Liver (tissue), 9 donors: ENCODE results near the gene LRCH3. TPM values are rescaled to one million over a fixed set of nuclear protein-coding genes. Genes with fewer than 3 reads are reported as not detected.

ENCODE experiments used
- DNase-seq: peaks from one replicate; pipeline ENCODE4 v3.0.0-alpha.2; 2017; ENCODE audit warnings: low spot score
- H3K27ac ChIP-seq, 2 donors: one replicate each; pipeline ENCODE4 v1.7.0; 2013; ENCODE audit warnings: inconsistent platforms in 2 of 2, low read length in 2 of 2, control low read depth in 1 of 2, low read depth in 1 of 2, mild to moderate bottlenecking in 1 of 2
- H3K27me3 ChIP-seq, 4 donors: one replicate each; pipeline versions ENCODE4 v1.6.1 to v1.7.0; 2013; ENCODE audit warnings: low read length in 3 of 4, inconsistent platforms in 1 of 4, mild to moderate bottlenecking in 1 of 4, moderate library complexity in 1 of 4; ENCODE audit not compliant: control insufficient read depth in 4 of 4, insufficient read depth in 4 of 4
- H3K36me3 ChIP-seq, 4 donors: one replicate each; pipeline versions ENCODE4 v1.6.1 to v1.7.0; 2013; ENCODE audit warnings: low read length in 3 of 4, mild to moderate bottlenecking in 3 of 4, low read depth in 1 of 4, moderate library complexity in 1 of 4; ENCODE audit not compliant: control insufficient read depth in 4 of 4, insufficient read depth in 3 of 4
- H3K4me1 ChIP-seq, 4 donors: one replicate each; pipeline versions ENCODE4 v1.6.1 to v1.7.0; 2013; ENCODE audit warnings: low read length in 3 of 4, mild to moderate bottlenecking in 3 of 4, moderate library complexity in 1 of 4; ENCODE audit not compliant: control insufficient read depth in 4 of 4, insufficient read depth in 4 of 4
- H3K4me3 ChIP-seq, 3 donors: one replicate each; pipeline versions ENCODE4 v1.6.1 to v1.7.0; 2013; ENCODE audit warnings: low read length in 3 of 3, control low read depth in 1 of 3, low read depth in 1 of 3, mild to moderate bottlenecking in 1 of 3
- H3K9ac ChIP-seq, 2 donors: one replicate each; pipeline ENCODE4 v1.7.0; 2013; ENCODE audit warnings: low read length in 2 of 2, mild to moderate bottlenecking in 2 of 2, moderate library complexity in 2 of 2, control low read depth in 1 of 2, low read depth in 1 of 2
- H3K9me3 ChIP-seq, 4 donors: one replicate each; pipeline versions ENCODE4 v1.6.1 to v1.7.0; 2013; ENCODE audit warnings: low read length in 3 of 4; ENCODE audit not compliant: control insufficient read depth in 4 of 4
- ATF3 ChIP-seq: IDR thresholded peaks from 2 replicates; pipeline ENCODE4 v1.6.1; 2016; ENCODE audit warnings: antibody characterized with exemption
- EGR1 ChIP-seq, 2 donors: IDR thresholded peaks; 2 replicates each; pipeline ENCODE4 v1.6.1; 2016 to 2018; ENCODE audit warnings: antibody characterized with exemption in 2 of 2, low read depth in 2 of 2
- FOXA1 ChIP-seq: IDR thresholded peaks from 2 replicates; pipeline ENCODE4 v1.6.1; 2016; ENCODE audit warnings: antibody characterized with exemption
- FOXA2 ChIP-seq: IDR thresholded peaks from 2 replicates; pipeline ENCODE4 v1.6.1; 2016; ENCODE audit warnings: antibody characterized with exemption
- GABPA ChIP-seq, 2 donors: IDR thresholded peaks in 1 of 2; conservative IDR thresholded peaks in 1 of 2; 2 replicates each; pipeline ENCODE4 v1.6.1; 2016; ENCODE audit warnings: antibody characterized with exemption in 2 of 2, mild to moderate bottlenecking in 1 of 2, moderate library complexity in 1 of 2
- HNF4A ChIP-seq, 2 donors: conservative IDR thresholded peaks; 2 replicates each; pipeline ENCODE4 v1.6.1; 2016; ENCODE audit warnings: antibody characterized with exemption in 2 of 2, mild to moderate bottlenecking in 2 of 2
- HNF4G ChIP-seq: IDR thresholded peaks from 2 replicates; pipeline ENCODE4 v1.6.1; 2016; ENCODE audit warnings: antibody characterized with exemption
- JUND ChIP-seq, 2 donors: IDR thresholded peaks; 2 replicates each; pipeline ENCODE4 v1.6.1; 2016; ENCODE audit warnings: antibody characterized with exemption in 2 of 2
- MAX ChIP-seq: IDR thresholded peaks from 2 replicates; pipeline ENCODE4 v1.6.1; 2016; ENCODE audit warnings: antibody characterized with exemption
- NR2F2 ChIP-seq: IDR thresholded peaks from 2 replicates; pipeline ENCODE4 v1.6.1; 2016; ENCODE audit warnings: antibody characterized with exemption
- RAD21 ChIP-seq, 2 donors: IDR thresholded peaks; 2 replicates each; pipeline ENCODE4 v1.6.1; 2016; ENCODE audit warnings: antibody characterized with exemption in 2 of 2, mild to moderate bottlenecking in 2 of 2
- REST ChIP-seq: IDR thresholded peaks from 2 replicates; pipeline ENCODE4 v1.6.1; 2016; ENCODE audit warnings: antibody characterized with exemption, mild to moderate bottlenecking
- RXRA ChIP-seq, 2 donors: IDR thresholded peaks; 2 replicates each; pipeline ENCODE4 v1.6.1; 2017 to 2018; ENCODE audit warnings: antibody characterized with exemption in 2 of 2, mild to moderate bottlenecking in 1 of 2
- SP1 ChIP-seq: IDR thresholded peaks from 2 replicates; pipeline ENCODE4 v1.6.1; 2018; ENCODE audit warnings: antibody characterized with exemption, mild to moderate bottlenecking
- TAF1 ChIP-seq: conservative IDR thresholded peaks from 2 replicates; pipeline ENCODE4 v1.6.1; 2016; ENCODE audit warnings: antibody characterized with exemption, mild to moderate bottlenecking
- YY1 ChIP-seq: IDR thresholded peaks from 2 replicates; pipeline ENCODE4 v1.6.1; 2016; ENCODE audit warnings: antibody characterized with exemption, mild to moderate bottlenecking
- WGBS: extraction: QIAGEN DNeasy Blood & Tissue Kit; methylation state at CpG from one replicate; pipeline ENCODE4 v1.1.7; 2013; 5-methylcytosine and 5-hydroxymethylcytosine counted together
- polyA plus RNA-seq, 2 donors: library from polyadenylated mRNA; stranded (reverse) in 1 of 2; unstranded in 1 of 2; fragments of 200-250 nt in 1 of 2; fragments of >200 nt in 1 of 2; fragmentation: Nextera tagmentation in 1 of 2; extraction: Ambion mirVana in 1 of 2; gene quantifications; one replicate each; pipeline versions ENCODE4 v1.2.1 to v1.2.3, GENCODE V29; 2013 to 2015
- total RNA-seq, 2 donors: library from RNA; depleted of rRNA; stranded (reverse); fragments of >200 nt; gene quantifications; one replicate each; pipeline ENCODE4 v1.2.3, GENCODE V29; 2014
- donor health status: healthy.
- donor health status: healthy.
- donor health status: healthy.
- donor health status: healthy.
- donor health status: healthy.

Gene LRCH3
- total and polyA plus RNA-seq, 4 donors: 6.2 to 67.2 (median 19.7) TPM

- 96% methylated on average over 3 of the region's 3 CpGs for WGBS
- no peak for TF ChIP-seq HNF4A (conservative IDR thresholded peaks at IDR 0.05)
- no peak for TF ChIP-seq FOXA2
- TF ChIP-seq JUND (IDR thresholded peaks at IDR 0.05): no peak
- no peak for TF ChIP-seq TAF1
- TF ChIP-seq MAX: no peak
- no peak for TF ChIP-seq GABPA (IDR thresholded peaks at IDR 0.05 in 1 of 2, conservative IDR thresholded peaks at IDR 0.05 in 1 of 2)
- no peak for TF ChIP-seq FOXA1
- TF ChIP-seq YY1: no peak
Observed at GRCh38 chr3:197896421-197896820, 105.4 kb downstream of the LRCH3 start.

GRCh38 chr3:197899833-197900478, 108.9 kb downstream of the LRCH3 start:
- TF ChIP-seq HNF4A (conservative IDR thresholded peaks at IDR 0.05): no peak
- no peak for TF ChIP-seq MAX
- TF ChIP-seq EGR1 (IDR thresholded peaks at IDR 0.05; ENCODE audit: low read depth in 2 of 2): no peak
- no peak for TF ChIP-seq JUND (IDR thresholded peaks at IDR 0.05)
- no peak for TF ChIP-seq RXRA (IDR thresholded peaks at IDR 0.05)
- TF ChIP-seq SP1: no peak
- TF ChIP-seq REST: no peak
- no peak for TF ChIP-seq FOXA1
- TF ChIP-seq NR2F2: no peak
- TF ChIP-seq YY1: no peak
- TF ChIP-seq HNF4G: no peak
- no peak for TF ChIP-seq TAF1
- no peak for TF ChIP-seq RAD21 (IDR thresholded peaks at IDR 0.05)
- TF ChIP-seq FOXA2: no peak
- no peak for TF ChIP-seq ATF3
- Histone ChIP-seq H3K27ac (no peak overlapping the region), H3K27me3 (no peaks in the 10 kb centered on the region), H3K4me1 (no peaks in the 10 kb centered on the region), H3K9me3 (no peaks in the 10 kb centered on the region), H3K4me3 (no peak overlapping the region), H3K9ac (no peak overlapping the region), H3K36me3 (no peaks in the 10 kb centered on the region)
- WGBS: 81% methylated on average over 20 of the region's 20 CpGs
- no peak for DNase-seq

More at GRCh38 chr3:197896421-197896820, 105.4 kb downstream of the LRCH3 start:
- H3K27me3 ChIP-seq: no peaks in the 10 kb centered on the region
- no peak overlapping the region for H3K4me3 ChIP-seq
- H3K36me3 ChIP-seq: no peaks in the 10 kb centered on the region
- H3K27ac ChIP-seq: no peak overlapping the region
- H3K9ac ChIP-seq: no peak overlapping the region
- DNase-seq: no peak
- H3K4me1 ChIP-seq: no peaks in the 10 kb centered on the region
- H3K9me3 ChIP-seq: no peaks in the 10 kb centered on the region
